Panc1 (cell line): ENCODE data around the gene DNMT3A. TPM values are rescaled to one million over a fixed set of nuclear protein-coding genes. Genes with fewer than 3 reads are reported as not detected.

Experiments used
- ATAC-seq: fragments of 200-7000 bp; cut with Tn5 transposase; 2 replicates; pipeline ENCODE4 v1.9.1; 2020; ENCODE audit warnings: mild to moderate bottlenecking, moderate library complexity
- BruUV-seq: library from RNA; stranded (reverse); fragments of 400-500 nt; replicated peaks from 2 replicates; lab custom pipeline; 2021; lab: Mats Ljungman, UMichigan
- CTCF ChIA-PET: fragments of 300-600 bp; sonication (Branson Sonifier 250); formaldehyde crosslinking; loops from one replicate; lab custom pipeline; 2022; ENCODE audit warnings: antibody characterized with exemption; lab: Charles Lee
- POLR2A ChIA-PET: fragments of 300-600 bp; sonication (Branson Sonifier 250); formaldehyde crosslinking; loops from one replicate; lab custom pipeline; 2022; ENCODE audit warnings: antibody characterized with exemption; lab: Charles Lee
- DNase-seq: peaks from one replicate; pipeline ENCODE4 v3.0.0-alpha.2; 2010; ENCODE audit warnings: low read depth, low spot score
- H3K27ac ChIP-seq: 2 replicates; pipeline ENCODE4 v1.5.1; 2011; ENCODE audit warnings: mild to moderate bottlenecking, low read length, inconsistent platforms
- H3K27me3 ChIP-seq: fragments of 200-500 bp; sonication (Bioruptor generic); 2 replicates; pipeline ENCODE4 v1.6.0; 2014; ENCODE audit warnings: low read length, inconsistent platforms; ENCODE audit not compliant: control insufficient read depth, insufficient read depth
- H3K36me3 ChIP-seq: fragments of 200-500 bp; sonication (Bioruptor generic); 2 replicates; pipeline ENCODE4 v1.5.1; 2014; ENCODE audit warnings: inconsistent platforms, mild to moderate bottlenecking, low read length, moderate library complexity; ENCODE audit not compliant: control insufficient read depth, insufficient read depth
- H3K4me1 ChIP-seq: 2 replicates; pipeline ENCODE4 v1.5.1; 2011; ENCODE audit warnings: inconsistent platforms, mild to moderate bottlenecking, low read length, moderate library complexity; ENCODE audit not compliant: control insufficient read depth, insufficient read depth
- H3K4me3 ChIP-seq, 2 experiments: 2 replicates each; pipeline ENCODE4 v1.5.1; 2011 to 2012; ENCODE audit warnings: low read depth in 2 of 2, low read length in 2 of 2, mild to moderate bottlenecking in 2 of 2, inconsistent platforms in 1 of 2, moderate library complexity in 1 of 2
- H3K9me3 ChIP-seq: fragments of 200-500 bp; sonication (Bioruptor generic); 2 replicates; pipeline ENCODE4 v1.5.1; 2014; ENCODE audit warnings: low read depth, mild to moderate bottlenecking, inconsistent platforms, low read length, moderate library complexity; ENCODE audit not compliant: control insufficient read depth, insufficient read depth
- CTCF ChIP-seq: fragments of 450-650 bp; IDR thresholded peaks from 2 replicates; pipeline ENCODE4 v1.5.1; 2017; ENCODE audit warnings: mild to moderate bottlenecking
- POLR2AphosphoS5 ChIP-seq: IDR thresholded peaks from 2 replicates; pipeline ENCODE4 v1.6.1; 2012; ENCODE audit warnings: mild to moderate bottlenecking, low read depth, low read length, moderate library complexity
- REST ChIP-seq, 2 experiments: IDR thresholded peaks; 2 replicates each; pipeline ENCODE4 v1.6.1; 2011 to 2012; ENCODE audit warnings: low read depth in 2 of 2, control low read depth in 1 of 2, low read length in 1 of 2, mild to moderate bottlenecking in 1 of 2, moderate library complexity in 1 of 2; ENCODE audit not compliant: insufficient read depth in 1 of 2
- SIN3A ChIP-seq: IDR thresholded peaks from 2 replicates; pipeline ENCODE4 v1.6.1; 2012; ENCODE audit warnings: low read depth, mild to moderate bottlenecking, low read length, moderate library complexity, borderline replicate concordance; ENCODE audit not compliant: insufficient read depth
- TCF7L2 ChIP-seq: IDR thresholded peaks from 2 replicates; pipeline ENCODE4 v1.6.1; 2011; ENCODE audit warnings: mild to moderate bottlenecking, low read depth, low read length, inconsistent platforms
- in situ Hi-C: cut with HindIII; loops from 2 replicates; pipeline ENCODE4 v1.10.0; 2016; ENCODE audit warnings: low sequenced_read_pairs, low pct_unique_long_range_greater_than_20kb
- intact Hi-C: fragments of 100-400 bp; cut with micrococcal nuclease; formaldehyde crosslinking; loops from one replicate; pipeline ENCODE4 v1.10.0; 2022; ENCODE audit not compliant: unreplicated experiment
- total RNA-seq: library from RNA; stranded (reverse); gene quantifications from one replicate; pipeline ENCODE4 v1.2.1, GENCODE V29; 2021; ENCODE audit not compliant: unreplicated experiment

Gene DNMT3A
- total RNA-seq, 1 experiment from 2014 or later = 29.3 TPM

GRCh38 chr2:25386971-25387875 lies 45.5 kb upstream of the DNMT3A start:
- ChIA-PET CTCF (no interaction called here), POLR2A (no interaction called here)
- BruUV-seq = no TSS peak
- no peaks in the 10 kb centered on the region for H3K4me1 ChIP-seq
- H3K27me3 ChIP-seq = no peaks in the 10 kb centered on the region
- DNase-seq = no peak
- intact Hi-C loops = no loop called here
- TF ChIP-seq POLR2AphosphoS5 (no peak), TCF7L2 (no peak), REST (IDR thresholded peaks at IDR 0.05; ENCODE audit: insufficient read depth in 1 of 2, low read depth in 2 of 2, low read length in 1 of 2) (no peak), SIN3A (no peak), CTCF (no peak)
- no peak overlapping the region for H3K4me3 ChIP-seq
- ATAC-seq = no peak
- no peaks in the 10 kb centered on the region for H3K36me3 ChIP-seq
- in situ Hi-C loops = no loop called here
- H3K27ac ChIP-seq = no peak overlapping the region
- H3K9me3 ChIP-seq = no peaks in the 10 kb centered on the region

DNA sequence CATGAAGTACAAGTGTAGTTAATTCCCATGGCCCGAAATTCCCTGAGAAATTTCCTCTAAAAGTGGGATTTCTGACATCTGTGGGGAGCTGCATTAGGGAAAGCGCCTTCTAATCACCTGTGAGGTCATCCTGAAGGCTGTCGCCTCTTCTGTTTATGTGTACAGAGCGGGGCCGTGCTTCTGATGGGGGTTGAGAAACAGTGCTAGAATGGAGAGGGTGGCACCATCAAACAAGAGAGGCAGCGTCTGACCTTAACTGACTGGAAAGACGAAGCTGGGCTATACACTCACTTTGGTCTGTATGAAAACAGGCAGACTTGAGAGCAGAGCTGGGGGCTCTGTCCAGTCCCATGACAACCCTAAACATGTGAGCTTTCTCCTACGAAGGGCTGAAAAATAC lies 44.2 kb upstream of the DNMT3A start:
- in situ Hi-C loops = no loop called here
- ChIA-PET POLR2A (no interaction called here), CTCF (no interaction called here)
- no peak overlapping the region for H3K4me3 ChIP-seq
- intact Hi-C loops = no loop called here
- DNase-seq (no peak), ATAC-seq (no peak)
- H3K9me3 ChIP-seq = no peaks in the 10 kb centered on the region
- no peaks in the 10 kb centered on the region for H3K4me1 ChIP-seq
- H3K27me3 ChIP-seq = no peaks in the 10 kb centered on the region
- TF ChIP-seq REST (IDR thresholded peaks at IDR 0.05; ENCODE audit: insufficient read depth in 1 of 2, low read depth in 2 of 2, low read length in 1 of 2) = no peak
- no peak for TF ChIP-seq CTCF
- TF ChIP-seq POLR2AphosphoS5 = no peak
- no peak for TF ChIP-seq SIN3A
- no peak for TF ChIP-seq TCF7L2
- no peak overlapping the region for H3K27ac ChIP-seq
- BruUV-seq = no TSS peak
- H3K36me3 ChIP-seq = no peaks in the 10 kb centered on the region
